K562 (cell line): ENCODE measurements around the gene COL5A1. TPM values are rescaled to one million over a fixed set of nuclear protein-coding genes. Genes with fewer than 3 reads are reported as not detected.

Source experiments
- ATAC-seq: fragments of 200-7000 bp; cut with Tn5 transposase; 3 replicates; pipeline ENCODE4 v1.9.1; 2020; ENCODE audit warnings: moderate library complexity
- BruUV-seq: library from RNA; stranded (reverse); fragments of 400-500 nt; replicated peaks from 2 replicates; lab custom pipeline; 2021; lab: Mats Ljungman, UMichigan
- CTCF ChIA-PET: fragments of 300-600 bp; formaldehyde crosslinking; extraction: SDS; loops from one replicate; lab custom pipeline; 2021; ENCODE audit warnings: low intra/inter-chr PET ratio; lab: Yijun Ruan, JAX
- POLR2A ChIA-PET: fragments of 300-600, 350-650 bp; sonication (Branson Sonifier 250); formaldehyde crosslinking; extraction: SDS; loops from one replicate; lab custom pipeline; 2021; ENCODE audit warnings: antibody characterized with exemption, inconsistent platforms; lab: Yijun Ruan, JAX
- DNase-seq, 4 experiments: peaks; one replicate each; pipeline versions ENCODE4 v3.0.0 to v3.0.0-alpha.2; 2011 to 2018; ENCODE audit warnings: low spot score in 3 of 4, mixed read lengths in 3 of 4; ENCODE audit errors: extremely low read depth in 1 of 4
- FAIRE-seq: peaks from 2 replicates; lab custom pipeline; 2011; peaks lifted over from hg19 to GRCh38; lab: Jason Lieb, UNC
- H2AFZ ChIP-seq: 2 replicates; pipeline ENCODE4 v1.6.0; 2011; ENCODE audit warnings: low read depth, low read length, control low read depth, inconsistent platforms
- H3K27ac ChIP-seq: fragments of 200-600 bp; 3 replicates; pipeline ENCODE4 v1.8.0; 2011; ENCODE audit warnings: low read depth, mild to moderate bottlenecking, control low read depth, inconsistent platforms, low read length, moderate library complexity, mixed read lengths; ENCODE audit errors: extremely low read depth
- H3K27me3 ChIP-seq, 2 experiments: fragments of 300-600 bp in 1 of 2; 2 replicates in 1 of 2; 3 replicates in 1 of 2; pipeline versions ENCODE4 v1.6.0 to v1.8.0; 2011; ENCODE audit warnings: inconsistent platforms in 2 of 2, low read length in 2 of 2, mild to moderate bottlenecking in 1 of 2, mixed read lengths in 1 of 2, moderate library complexity in 1 of 2; ENCODE audit not compliant: control insufficient read depth in 2 of 2, insufficient read depth in 2 of 2
- H3K36me3 ChIP-seq: fragments of 300-600 bp; 3 replicates; pipeline ENCODE4 v1.8.0; 2011; ENCODE audit warnings: mild to moderate bottlenecking, low read length, inconsistent platforms; ENCODE audit not compliant: control insufficient read depth, insufficient read depth
- H3K4me1 ChIP-seq, 2 experiments: fragments of 200-600 bp in 1 of 2; replicated peaks in 1 of 2; 2 replicates in 1 of 2; 3 replicates in 1 of 2; pipeline versions ENCODE4 v1.5.1 to v1.8.0; 2011; ENCODE audit warnings: inconsistent platforms in 2 of 2, low read length in 2 of 2, mild to moderate bottlenecking in 1 of 2, mixed read lengths in 1 of 2, moderate library complexity in 1 of 2; ENCODE audit not compliant: control insufficient read depth in 2 of 2, insufficient read depth in 2 of 2
- H3K4me2 ChIP-seq: 2 replicates; pipeline ENCODE4 v1.6.1; 2011; ENCODE audit warnings: low read length, control low read depth, inconsistent platforms, mixed read lengths; ENCODE audit not compliant: insufficient read depth
- H3K4me3 ChIP-seq: fragments of 200-600 bp; sonication (generic), shearing (Covaris generic); 2 replicates; pipeline ENCODE4 v1.5.1; 2016; ENCODE audit warnings: control low read depth, inconsistent platforms
- H3K79me2 ChIP-seq: fragments of 200-600 bp; 3 replicates; pipeline ENCODE4 v1.8.0; 2011; ENCODE audit warnings: low read length, inconsistent platforms; ENCODE audit not compliant: control insufficient read depth, insufficient read depth
- H3K9ac ChIP-seq, 2 experiments: 2 replicates each; pipeline versions ENCODE4 v1.6.0 to v1.6.1; 2011; ENCODE audit warnings: low read depth in 2 of 2, low read length in 2 of 2, control low read depth in 1 of 2, inconsistent platforms in 1 of 2, mild to moderate bottlenecking in 1 of 2, mixed read lengths in 1 of 2; ENCODE audit not compliant: insufficient read depth in 1 of 2
- H3K9me1 ChIP-seq: one replicate; pipeline ENCODE4 v1.6.0; 2011; ENCODE audit warnings: inconsistent platforms, mild to moderate bottlenecking, low read length, moderate library complexity; ENCODE audit not compliant: control insufficient read depth, insufficient read depth
- H3K9me3 ChIP-seq: replicated peaks from 2 replicates; pipeline ENCODE4 v1.5.1; 2011; ENCODE audit warnings: low read depth, low read length, inconsistent platforms; ENCODE audit not compliant: control insufficient read depth, insufficient read depth
- H4K20me1 ChIP-seq: replicated peaks from 2 replicates; pipeline ENCODE4 v1.6.1; 2011; ENCODE audit warnings: low read length, inconsistent platforms, mixed read lengths; ENCODE audit not compliant: control insufficient read depth, insufficient read depth
- BRF1 ChIP-seq: IDR thresholded peaks from 3 replicates; pipeline ENCODE4 v1.6.1; 2011; ENCODE audit warnings: borderline replicate concordance, mild to moderate bottlenecking; ENCODE audit not compliant: insufficient read length; ENCODE audit errors: extremely low read depth
- CAMTA2 ChIP-seq: fragments of 250-450 bp; sonication (Bioruptor Pico); conservative IDR thresholded peaks from 2 replicates; pipeline ENCODE4 v1.5.1; 2022
- CHD1 ChIP-seq: fragments of 200-600 bp; sonication (generic); IDR thresholded peaks from one replicate; pipeline ENCODE4 v1.6.1; 2012; ENCODE audit warnings: mild to moderate bottlenecking, moderate library complexity, low read length, inconsistent platforms
- HDAC6 ChIP-seq: IDR thresholded peaks from 2 replicates; pipeline ENCODE4 v1.6.1; 2012; ENCODE audit warnings: low read depth, mild to moderate bottlenecking, control low read depth, inconsistent platforms, low read length, moderate library complexity
- HNRNPUL1 ChIP-seq: fragments of 200-400 bp; formaldehyde crosslinking; IDR thresholded peaks from 2 replicates; pipeline ENCODE4 v1.6.1; 2017; ENCODE audit warnings: low read length
- MAZ ChIP-seq, 2 experiments: fragments of 450-650 bp in 1 of 2; sonication (generic) in 1 of 2; formaldehyde crosslinking; IDR thresholded peaks in 1 of 2; conservative IDR thresholded peaks in 1 of 2; 2 replicates each; pipeline versions ENCODE4 v1.4.0 to v1.5.0; 2020; ENCODE audit warnings: mild to moderate bottlenecking in 1 of 2, missing genetic modification reagents in 1 of 2
- MCM7 ChIP-seq, 2 experiments: fragments of 450-650 bp; IDR thresholded peaks; 2 replicates each; pipeline ENCODE4 v1.6.1; 2016 to 2018
- PML ChIP-seq: IDR thresholded peaks from 2 replicates; pipeline ENCODE4 v1.6.1; 2012; ENCODE audit warnings: low read length, inconsistent platforms
- PTBP1 ChIP-seq: fragments of 200-400 bp; formaldehyde crosslinking; IDR thresholded peaks from 2 replicates; pipeline ENCODE4 v1.6.1; 2017; ENCODE audit warnings: low read depth, low read length
- SFPQ ChIP-seq: fragments of 200-400 bp; formaldehyde crosslinking; IDR thresholded peaks from 2 replicates; pipeline ENCODE4 v1.6.1; 2017; ENCODE audit warnings: mild to moderate bottlenecking, low read depth, low read length, moderate library complexity
- U2AF1 ChIP-seq: fragments of 200-400 bp; formaldehyde crosslinking; optimal IDR thresholded peaks from 2 replicates; pipeline ENCODE3; 2017; ENCODE audit warnings: mild to moderate bottlenecking, low read depth, low read length, moderate library complexity
- ZBTB2 ChIP-seq: fragments of 450-650 bp; IDR thresholded peaks from 2 replicates; pipeline ENCODE4 v1.6.1; 2016; ENCODE audit warnings: antibody characterized with exemption
- ZC3H11A ChIP-seq: IDR thresholded peaks from 2 replicates; pipeline ENCODE4 v1.6.1; 2012; ENCODE audit warnings: low read depth, low read length, improper control_type of control experiment
- ZNF280B ChIP-seq: fragments of 250-450 bp; sonication (Bioruptor Pico); IDR thresholded peaks from 2 replicates; pipeline ENCODE4 v1.5.1; 2021; ENCODE audit warnings: mild to moderate bottlenecking
- ZNF347 ChIP-seq: fragments of 450-650 bp; formaldehyde crosslinking; IDR thresholded peaks from 2 replicates; pipeline ENCODE4 v1.4.0; 2020; ENCODE audit warnings: low read depth, mild to moderate bottlenecking, moderate library complexity
- ZNF639 ChIP-seq, 2 experiments: fragments of 200-800 bp in 1 of 2; sonication (Bioruptor generic) in 1 of 2; sonication (generic) in 1 of 2; formaldehyde crosslinking in 1 of 2; IDR thresholded peaks in 1 of 2; conservative IDR thresholded peaks in 1 of 2; 2 replicates each; pipeline versions ENCODE4 v1.5.0 to v1.6.1; 2016 to 2020; ENCODE audit warnings: missing compliant biosample characterization in 1 of 2, missing genetic modification characterization in 1 of 2, missing genetic modification reagents in 1 of 2
- ZNF764 ChIP-seq: fragments of 250-450 bp; sonication (Bioruptor Pico); IDR thresholded peaks from 2 replicates; pipeline ENCODE4 v1.4.0; 2020; ENCODE audit warnings: low read depth, mild to moderate bottlenecking, moderate library complexity
- WGBS: fragments of 100-300 bp; shearing (Covaris generic); methylation state at CpG from one replicate; pipeline ENCODE4 v1.1.6; 2016; ENCODE audit warnings: low coverage, mixed read lengths; ENCODE audit not compliant: insufficient coverage; ENCODE audit errors: missing lambda C conversion rate; 5-methylcytosine and 5-hydroxymethylcytosine counted together
- in situ Hi-C: fragments of 300-500 bp; cut with MboI; formaldehyde crosslinking; loops from 4 replicates; pipeline ENCODE4 v1.15.0; 2018; ENCODE audit warnings: inconsistent platforms, mixed read lengths
- intact Hi-C: fragments of 100-400 bp; cut with micrococcal nuclease; formaldehyde crosslinking; loops from 2 replicates; pipeline ENCODE4 v1.14.2; 2022
- polyA plus RNA-seq, 8 experiments: library from polyadenylated mRNA; depleted of rRNA in 4 of 8; stranded (reverse) in 5 of 8; unstranded in 3 of 8; fragments of >200 nt; fragmentation: Nextera tagmentation in 2 of 8; fragmentation: Illumina TruSeq in 1 of 8; extraction: Ambion mirVana in 2 of 8; extraction: Trizol in 1 of 8; gene quantifications; 2 replicates each; pipeline versions ENCODE4 v1.2.1 to v1.2.3, GENCODE V29; 2011 to 2014; ENCODE audit warnings: inconsistent platforms in 1 of 8, missing spikeins in 1 of 8
- total RNA-seq, 7 experiments: library from RNA; depleted of rRNA in 6 of 7; stranded (reverse); fragments of >200 nt in 6 of 7; fragmentation: Illumina TruSeq in 2 of 7; extraction: Trizol in 2 of 7; gene quantifications; 2 replicates each; pipeline versions ENCODE4 v1.2.1 to v1.2.3, GENCODE V29; 2011 to 2021; ENCODE audit warnings: low replicate concordance in 1 of 7

COL5A1 gene
- total and polyA plus RNA-seq, 9 of the 15 experiments (the other 6 are each of a cell fraction or from before 2014, with no cell fraction given): under 0.01 to 0.13 (median 0.04) TPM; not detected in 6

GRCh38 chr9:134740071-134740470, 98.5 kb downstream of the COL5A1 start:
- in situ Hi-C loops: no loop called here

More at GRCh38 chr9:134740071-134740470, 98.5 kb downstream of the COL5A1 start:
- ATAC-seq (no peak), FAIRE-seq (no peak), DNase-seq (no peak)
- H3K36me3 ChIP-seq: no peaks in the 10 kb centered on the region
- ChIA-PET POLR2A (no interaction called here), CTCF (interaction anchor here (1.3 to 3.0 kb wide), 2 partner anchors 42 to 291 kb away, joined by 3 to 11 read pairs; no protein-coding TSS in a partner anchor)
- H3K4me2 ChIP-seq: no peak overlapping the region
- H4K20me1 ChIP-seq: no peaks in the 10 kb centered on the region
- no peaks in the 10 kb centered on the region for H3K79me2 ChIP-seq
- H3K27ac ChIP-seq: no peak overlapping the region
- no peak overlapping the region for H3K9ac ChIP-seq
- H3K27me3 ChIP-seq: peaks cover 0 to 22% of the 10 kb centered on the region in 2 experiments; a peak in 2 of 5 replicates
- no peak overlapping the region for H2AFZ ChIP-seq
- no peaks in the 10 kb centered on the region for H3K4me1 ChIP-seq
- BruUV-seq: no TSS peak
- no peaks in the 10 kb centered on the region; the same call in 1 of the 2 replicates for H3K9me3 ChIP-seq
- WGBS: 0% methylated on average over 10 of the region's 16 CpGs
- intact Hi-C loops: no loop called here
- H3K9me1 ChIP-seq: no peaks in the 10 kb centered on the region
- TF ChIP-seq CAMTA2 (no peak), ZBTB2 (no peak), SFPQ (no peak), ZNF347 (CRISPR knock-in tag) (no peak), ZNF639 (CRISPR knock-in tag; conservative IDR thresholded peaks at IDR 0.05 in 1 of 2, IDR thresholded peaks at IDR 0.05 in 1 of 2) (no peak), ZNF280B (CRISPR knock-in tag) (no peak), ZC3H11A (no peak), PML (no peak), BRF1 (no peak), PTBP1 (no peak), MAZ (CRISPR knock-in tag; conservative IDR thresholded peaks at IDR 0.05 in 1 of 2, IDR thresholded peaks at IDR 0.05 in 1 of 2) (no peak), MCM7 (IDR thresholded peaks at IDR 0.05) (no peak), ZNF764 (CRISPR knock-in tag) (no peak), CHD1 (no peak), HNRNPUL1 (no peak), HDAC6 (no peak), U2AF1 (no peak)
- H3K4me3 ChIP-seq: no peak overlapping the region
